HuH-7 (cell line): ENCODE data around the gene TMC3.
"Not testable (repeated sequence)": the region's sequence is repeated elsewhere in the genome, so short reads cannot be mapped to it uniquely, and the experiment has no call there.

ENCODE experiments used
- DNase-seq: peaks from one replicate; pipeline ENCODE4 v3.0.0; 2011; ENCODE audit warnings: low spot score

The TMC3 gene

DNA sequence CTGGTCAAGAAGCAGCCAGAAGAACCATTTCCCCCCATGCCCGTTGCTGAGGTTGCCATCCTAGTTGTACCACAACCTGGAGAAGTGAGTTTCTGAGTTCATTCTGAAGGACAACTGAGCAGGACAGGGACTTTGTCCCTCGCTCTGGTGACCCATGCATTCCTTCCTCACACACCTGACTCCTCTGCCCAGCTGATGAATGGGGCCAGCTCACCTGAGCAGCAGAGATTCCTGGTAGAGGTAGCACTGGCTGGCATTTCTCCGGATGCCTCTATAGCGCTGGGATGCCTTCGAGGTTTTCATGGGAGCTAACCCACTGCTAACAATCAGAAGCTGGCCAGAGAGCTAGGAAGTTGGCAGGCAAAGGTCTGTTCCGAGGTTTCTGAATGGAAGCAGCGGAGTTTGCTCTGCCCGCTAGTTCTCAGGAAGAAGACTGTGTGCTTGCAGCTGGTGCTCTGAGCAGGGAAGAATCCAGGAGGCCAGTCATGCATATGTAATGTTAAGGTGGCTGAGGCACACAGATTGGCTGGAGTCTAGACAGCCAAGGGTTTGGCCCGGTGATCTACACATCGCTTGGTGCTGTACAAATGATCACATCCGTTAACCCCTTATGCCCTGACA is at the start of gene TMC3:
Gene TMC3, minus strand, starts transcription at position 439 of the 621 bp plus-strand sequence. Its CDS starts 136 bp downstream, at position 303.
- no peak for DNase-seq

- no peak for DNase-seq
These were observed 47.4 kb upstream of the TMC3 start for GRCh38 chr15:81421461-81421860.

DNA sequence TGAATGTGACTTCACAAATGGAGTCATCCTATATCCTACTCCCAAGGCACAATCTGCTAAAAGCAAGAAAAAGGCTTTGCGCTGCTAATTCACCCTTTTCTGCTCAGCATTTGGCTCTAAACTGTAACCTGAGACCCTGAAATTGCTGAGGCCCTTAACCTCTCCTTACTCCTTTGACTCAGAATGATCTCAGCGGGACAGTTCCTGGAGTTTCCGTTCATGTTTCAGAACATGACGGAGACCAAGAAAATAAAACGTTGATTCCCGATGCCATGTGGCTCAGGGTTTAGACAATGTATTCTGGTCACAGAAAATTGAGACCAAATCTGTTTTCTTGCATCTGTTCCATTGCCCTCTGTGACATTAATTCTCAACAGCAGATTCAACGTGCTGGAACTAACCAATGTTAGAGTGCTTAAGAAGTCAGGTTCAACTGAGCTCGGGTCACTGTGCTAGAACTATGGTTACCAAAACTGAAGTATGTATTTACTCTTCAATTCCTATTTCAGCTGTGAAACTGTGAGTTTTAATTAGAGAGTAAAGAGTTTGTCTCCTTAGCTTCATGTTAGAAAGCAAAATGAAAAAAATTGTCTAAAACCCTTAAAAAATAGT is 45.4 kb upstream of the TMC3 start:
- no peak for DNase-seq

GRCh38 chr15:81418891-81419290 is 44.9 kb upstream of the TMC3 start:
- no peak for DNase-seq

DNA sequence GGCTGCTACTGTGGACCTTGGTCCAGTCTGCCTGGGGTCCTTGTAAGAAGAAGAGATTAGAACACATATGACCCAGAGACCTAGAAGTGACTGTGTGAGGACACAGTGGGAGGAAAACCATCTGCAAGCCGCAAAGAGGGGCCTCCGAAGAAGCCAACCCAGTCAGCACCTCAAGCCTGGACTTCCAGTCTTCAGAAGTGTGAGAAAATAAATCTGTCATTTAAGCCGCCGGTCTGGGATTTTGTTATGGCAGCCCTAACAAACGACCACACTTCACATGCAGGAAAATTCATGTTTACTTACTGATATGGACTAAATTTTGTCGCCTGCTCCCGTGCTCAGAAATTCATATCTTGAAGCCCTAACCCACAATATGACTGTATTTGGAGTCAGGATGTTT is 44.4 kb upstream of the TMC3 start:
- DNase-seq = no peak

DNA sequence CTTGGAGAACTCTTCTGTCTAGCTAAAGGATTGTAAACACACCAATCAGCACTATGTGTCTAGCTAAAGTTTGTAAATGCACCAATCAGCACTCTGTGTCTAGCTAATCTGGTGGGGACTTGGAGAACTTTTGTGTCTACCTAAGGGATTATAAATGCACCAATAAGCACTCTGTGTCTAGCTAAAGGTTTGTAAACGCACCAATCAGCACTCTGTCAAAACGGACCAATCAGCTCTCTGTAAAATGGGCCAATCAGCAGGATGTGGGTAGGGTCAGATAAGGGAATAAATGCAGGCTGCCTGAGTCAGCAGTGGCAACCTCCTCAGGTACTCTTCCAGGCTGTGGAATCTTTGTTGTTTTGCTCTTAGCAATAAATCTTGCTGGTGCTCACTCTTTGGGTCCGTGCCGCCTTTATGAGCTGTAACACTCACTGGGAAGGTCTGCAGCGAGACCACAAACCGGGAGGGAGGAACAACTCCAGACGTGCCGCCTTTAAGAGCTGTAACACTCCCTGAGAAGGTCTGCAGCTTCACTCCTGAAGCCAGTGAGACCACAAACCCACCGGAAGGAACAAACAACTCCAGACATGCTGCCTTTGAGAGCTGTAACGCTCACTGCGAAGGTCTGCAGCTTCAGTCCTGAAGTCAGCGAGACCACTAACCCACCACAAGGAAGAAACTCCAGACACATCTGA is 40.4 kb upstream of the TMC3 start:
- not testable (repeated sequence) for DNase-seq

- no peak for DNase-seq
These were observed 39.8 kb upstream of the TMC3 start for GRCh38 chr15:81413851-81414250.

- no peak for DNase-seq
These were observed 38.1 kb upstream of the TMC3 start for GRCh38 chr15:81411969-81412633.

DNA sequence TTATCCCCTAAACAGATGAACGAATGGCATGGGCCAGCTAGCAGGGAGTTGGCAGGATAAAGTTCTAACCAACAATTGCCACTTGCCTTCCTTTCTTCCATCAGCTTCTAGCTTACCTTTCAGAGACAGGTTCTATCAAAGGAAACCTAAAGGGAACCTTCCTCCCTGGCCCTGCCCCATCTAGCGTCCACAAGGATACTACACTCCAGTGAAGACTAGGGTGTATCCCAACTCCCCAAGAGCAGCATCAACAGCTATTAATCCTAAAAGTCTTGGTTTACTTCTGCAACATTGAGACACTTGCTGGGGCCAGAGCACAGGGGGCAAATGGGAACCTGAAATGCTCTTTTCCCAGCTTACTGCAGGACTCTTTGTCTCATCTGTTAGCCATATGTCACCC is 37.0 kb upstream of the TMC3 start:
- no peak for DNase-seq

DNA sequence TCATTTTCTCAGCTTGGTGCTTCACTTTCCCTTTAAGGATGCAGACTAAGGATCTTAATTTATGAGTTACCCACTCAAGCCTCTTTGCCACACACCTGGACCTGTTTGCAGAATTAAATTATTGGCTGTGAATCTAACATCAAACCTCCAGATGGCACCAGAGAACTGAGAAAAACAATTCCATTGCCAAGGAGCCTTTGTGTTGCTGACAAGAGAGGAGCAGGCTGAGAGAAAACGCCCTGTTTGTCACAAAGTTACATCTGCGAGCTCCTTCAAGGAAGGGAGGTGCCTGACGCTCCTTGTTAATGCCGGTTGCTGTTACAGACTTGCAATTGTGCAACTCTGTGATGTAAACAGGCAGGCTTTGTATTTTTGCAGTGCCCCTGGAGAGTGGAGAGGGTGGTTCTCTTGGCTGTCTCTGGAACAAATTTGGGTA is 36.3 kb upstream of the TMC3 start:
- DNase-seq = peak; percentile 49

- no peak for DNase-seq
These were observed 33.7 kb upstream of the TMC3 start for GRCh38 chr15:81407718-81408117.

GRCh38 chr15:81407176-81407575 is 33.2 kb upstream of the TMC3 start:
- DNase-seq = no peak

GRCh38 chr15:81400640-81401236 is 26.7 kb upstream of the TMC3 start:
- DNase-seq = peak; percentile 40

- no peak for DNase-seq
These were observed 25.0 kb upstream of the TMC3 start for GRCh38 chr15:81398910-81399551.

- DNase-seq = no peak
These were observed 24.4 kb upstream of the TMC3 start for GRCh38 chr15:81398456-81398855.

GRCh38 chr15:81394603-81395002 is 20.6 kb upstream of the TMC3 start:
- no peak for DNase-seq

DNA sequence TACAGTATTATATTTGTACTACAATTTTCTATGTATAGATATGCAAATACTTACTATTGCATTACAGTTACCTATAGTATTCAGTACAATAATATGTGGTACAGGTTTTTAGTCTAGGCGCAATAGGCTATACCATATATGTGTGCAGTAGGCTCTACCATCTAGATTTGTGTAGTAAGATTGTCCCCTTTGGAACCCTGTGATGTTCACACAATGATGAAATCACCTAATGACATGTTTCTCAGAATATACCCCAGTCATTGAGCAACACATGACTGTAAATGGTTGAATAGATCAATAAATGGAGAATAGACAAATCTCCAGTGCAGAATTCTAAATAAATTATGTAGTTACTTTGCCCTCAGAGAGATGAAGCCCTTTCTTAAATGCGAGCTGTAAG is 17.6 kb upstream of the TMC3 start:
- DNase-seq = no peak

- no peak for DNase-seq
These were observed 14.4 kb upstream of the TMC3 start for GRCh38 chr15:81388436-81388770.

- no peak for DNase-seq
These were observed 13.8 kb upstream of the TMC3 start for GRCh38 chr15:81387621-81388435.

DNA sequence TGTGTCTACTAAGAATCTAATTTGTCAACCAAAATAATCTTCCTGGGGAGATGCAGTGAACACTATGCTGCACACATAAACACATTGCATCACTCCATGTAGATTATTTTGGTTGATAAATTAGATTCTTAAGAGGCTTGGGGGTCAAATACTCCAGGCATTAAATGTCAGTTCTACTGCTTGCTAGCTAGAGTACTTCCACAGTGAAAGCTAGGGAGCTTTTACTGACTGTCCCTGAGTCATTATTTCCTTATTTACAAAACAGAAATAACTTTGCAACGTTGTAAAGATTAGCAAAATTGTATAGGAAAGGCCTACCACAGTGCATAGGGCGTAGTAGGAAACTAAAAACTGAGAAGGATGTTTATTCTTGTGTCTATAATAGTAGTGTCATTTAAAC is 12.9 kb upstream of the TMC3 start:
- DNase-seq = no peak

DNA sequence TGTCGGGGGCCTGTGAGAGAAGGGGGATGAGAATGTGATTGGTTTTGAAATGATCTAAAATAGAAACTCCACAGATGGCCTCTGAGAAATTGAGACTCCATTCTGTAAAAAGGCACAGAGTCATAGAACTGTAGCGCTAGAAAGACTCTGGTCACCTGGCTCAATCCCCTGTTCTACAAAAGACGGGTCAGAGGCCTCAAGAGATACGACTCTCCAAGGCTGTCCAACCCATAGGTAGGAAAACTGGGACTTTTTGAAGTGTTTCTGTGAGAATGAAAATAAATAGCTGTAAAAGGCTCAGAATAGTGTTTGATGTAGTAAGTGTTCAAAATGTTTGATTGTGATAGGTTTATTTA is 11.7 kb upstream of the TMC3 start:
- DNase-seq = no peak
